HG02973 (cell line): ENCODE results near the gene GRPEL2.
A peak's percentile ranks its signal among the peaks of the same experiment; 100 is the strongest.

Source experiments
- ATAC-seq: cut with Tn5 transposase; IDR thresholded peaks from one replicate; pipeline ENCODE4 v1.9.1; 2021; ENCODE audit warnings: moderate library complexity; ENCODE audit not compliant: unreplicated experiment

GRPEL2 gene, protein sequence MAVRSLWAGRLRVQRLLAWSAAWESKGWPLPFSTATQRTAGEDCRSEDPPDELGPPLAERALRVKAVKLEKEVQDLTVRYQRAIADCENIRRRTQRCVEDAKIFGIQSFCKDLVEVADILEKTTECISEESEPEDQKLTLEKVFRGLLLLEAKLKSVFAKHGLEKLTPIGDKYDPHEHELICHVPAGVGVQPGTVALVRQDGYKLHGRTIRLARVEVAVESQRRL

DNA sequence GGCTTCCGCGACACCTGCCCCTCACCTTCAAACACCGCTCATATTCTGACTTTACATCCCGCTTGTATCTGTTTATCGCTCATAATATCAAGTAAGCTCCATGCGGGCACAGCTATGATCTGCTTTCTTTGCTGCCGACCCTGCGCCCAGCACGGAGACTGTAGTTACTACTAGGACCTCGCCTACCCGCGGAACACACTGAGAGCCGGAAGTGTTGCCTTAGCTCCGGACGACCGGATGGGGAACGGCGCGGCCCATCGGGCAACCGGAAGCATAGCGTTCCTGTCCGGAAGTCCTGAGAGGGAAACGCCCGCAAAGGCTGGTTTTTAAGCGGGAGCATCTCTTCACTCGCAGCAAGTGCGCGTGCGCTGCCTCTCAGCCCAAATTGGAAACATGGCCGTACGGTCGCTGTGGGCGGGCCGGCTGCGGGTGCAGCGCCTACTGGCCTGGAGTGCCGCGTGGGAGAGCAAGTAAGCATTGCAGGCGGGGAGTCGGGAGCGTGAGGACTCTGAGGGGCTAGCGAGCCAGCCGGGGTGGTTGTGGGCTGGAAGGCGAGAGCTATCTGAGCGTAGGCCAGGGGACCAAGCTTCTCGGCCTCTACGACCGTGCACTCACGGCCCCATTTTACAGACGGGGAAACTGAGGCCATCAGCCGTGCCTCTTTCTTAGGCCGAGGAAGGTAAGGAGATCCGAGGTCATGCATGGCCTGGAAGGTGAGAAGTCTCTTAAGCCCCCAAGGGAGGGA lies at the start of gene GRPEL2:
GRPEL2 (plus strand) TSS at position 353 of the 745 bp plus-strand sequence; CDS start at position 394, 41 bp downstream.
- ATAC-seq, result peak; percentile 97

DNA sequence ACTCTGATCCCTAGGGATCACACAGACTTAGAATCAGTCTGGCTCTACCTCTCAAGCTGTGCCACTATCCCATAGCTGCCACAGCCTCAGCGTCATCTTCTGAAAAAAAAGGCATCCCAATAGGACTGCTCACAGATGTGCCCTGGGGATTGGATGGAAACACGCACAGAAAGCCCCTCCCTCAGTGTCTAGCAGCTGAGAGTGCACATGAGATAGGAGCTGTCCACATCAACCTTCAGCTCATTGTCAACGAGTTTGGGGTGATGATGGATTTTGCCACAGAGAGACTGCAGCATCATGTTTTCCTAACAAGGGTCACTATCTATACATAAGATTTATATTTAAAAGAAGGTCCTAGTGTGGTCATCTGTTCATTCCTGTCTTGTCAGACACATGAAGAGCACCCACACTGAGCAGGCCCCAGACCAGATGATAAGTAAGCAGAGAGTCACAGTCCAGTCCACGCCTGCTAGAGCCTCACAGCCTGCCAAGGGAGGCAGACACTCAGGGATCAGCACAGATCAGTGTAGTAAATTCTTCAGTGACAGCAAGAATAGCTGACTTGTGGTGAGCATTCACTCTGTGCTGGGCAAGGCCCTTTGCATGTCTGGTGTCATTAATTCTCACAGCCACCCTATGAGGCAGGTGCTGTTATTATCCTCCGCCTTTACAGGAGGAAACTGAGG lies 47.8 kb upstream of the GRPEL2 start:
- no peak for ATAC-seq

DNA sequence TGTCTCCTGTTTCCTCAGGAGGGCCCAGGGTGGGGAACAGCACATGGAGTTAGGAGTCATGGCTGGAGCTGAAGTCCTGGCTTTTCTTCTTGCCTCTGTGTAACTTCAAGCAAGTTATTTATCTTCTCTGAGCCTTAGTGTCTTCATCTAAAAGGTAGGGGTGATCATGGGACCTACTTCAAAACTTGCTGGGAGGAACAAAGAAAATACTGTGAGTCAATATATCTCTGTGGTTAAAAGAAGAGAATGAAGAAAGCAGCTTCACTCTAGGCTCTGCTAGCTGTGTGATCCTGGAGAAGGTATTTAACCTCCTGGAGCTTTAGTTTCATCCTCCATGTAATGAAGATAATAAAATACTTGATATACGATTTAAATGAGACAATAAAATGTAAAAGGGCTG lies 47.1 kb upstream of the GRPEL2 start:
- ATAC-seq, result no peak

DNA sequence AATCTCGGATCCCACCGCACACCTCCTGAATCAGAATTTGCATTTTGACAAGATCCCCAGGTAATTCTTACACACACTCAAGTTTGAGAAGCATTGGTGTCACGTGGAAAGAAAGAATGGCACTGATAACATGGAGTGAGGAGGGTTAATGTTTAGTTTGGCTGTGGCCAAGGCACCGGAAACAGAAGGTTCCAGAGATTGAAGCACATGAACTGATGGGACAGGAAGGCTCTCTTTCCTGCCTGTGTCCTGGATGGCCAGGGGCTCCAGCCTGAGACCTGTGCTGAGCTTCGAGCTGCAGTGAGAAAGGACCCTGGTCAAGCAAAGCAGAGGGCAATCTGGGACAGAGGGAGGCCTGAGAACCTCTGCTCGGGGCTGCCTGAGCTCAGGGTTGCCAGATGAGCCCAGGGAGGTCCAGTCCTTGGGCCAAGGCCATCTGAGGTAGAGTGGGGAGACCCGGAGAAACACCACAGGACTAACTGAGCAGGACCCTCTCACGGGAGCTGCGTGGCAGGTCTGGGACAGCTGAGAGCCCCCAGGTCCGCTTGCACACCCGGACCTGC lies 46.4 kb upstream of the GRPEL2 start:
- no peak for ATAC-seq

DNA sequence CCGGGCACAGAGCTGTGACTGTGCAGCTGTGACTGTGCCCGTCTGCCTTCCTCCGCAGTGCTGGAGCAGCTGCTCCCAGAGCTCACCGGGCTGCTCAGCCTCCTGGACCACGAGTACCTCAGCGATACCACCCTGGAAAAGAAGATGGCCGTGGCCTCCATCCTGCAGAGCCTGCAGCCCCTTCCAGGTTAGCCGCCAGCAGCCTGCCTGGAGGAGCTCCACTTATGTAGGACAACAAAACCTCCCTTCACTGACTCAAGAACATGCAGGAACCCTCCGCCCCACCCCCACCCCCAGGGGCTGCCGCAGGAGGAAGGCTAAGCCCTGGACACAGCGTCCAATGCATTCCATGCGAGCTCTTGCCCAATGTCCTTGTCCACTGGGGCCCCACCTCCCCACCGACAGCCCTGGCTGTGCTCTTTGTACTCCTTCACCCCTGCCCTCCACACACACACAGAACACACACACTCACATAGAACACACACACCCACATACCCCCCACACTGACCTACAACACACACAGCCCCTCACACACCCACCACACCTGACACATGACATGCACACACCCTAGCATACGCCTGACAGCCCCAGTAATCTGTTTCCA lies 45.7 kb upstream of the GRPEL2 start:
- no peak for ATAC-seq

DNA sequence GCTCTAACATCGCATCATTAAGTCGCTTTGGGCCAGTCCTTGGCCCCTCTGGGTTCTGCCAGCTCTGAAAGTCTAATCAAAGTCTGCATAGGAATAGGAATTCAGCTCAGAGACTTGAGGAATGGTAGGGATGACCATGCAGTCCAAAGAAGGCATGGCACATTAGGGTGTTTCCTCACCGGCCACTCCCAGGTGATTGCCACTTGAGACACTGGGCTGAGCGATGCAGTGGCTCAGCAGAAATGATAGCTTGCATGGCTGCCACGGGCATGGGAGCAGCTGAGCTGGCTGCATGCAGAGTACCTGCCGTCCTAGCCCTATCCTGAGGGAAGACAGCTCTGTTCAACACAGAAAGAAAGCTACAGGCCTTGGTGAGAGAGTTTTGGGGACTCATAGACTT lies 44.9 kb upstream of the GRPEL2 start:
- no peak for ATAC-seq

DNA sequence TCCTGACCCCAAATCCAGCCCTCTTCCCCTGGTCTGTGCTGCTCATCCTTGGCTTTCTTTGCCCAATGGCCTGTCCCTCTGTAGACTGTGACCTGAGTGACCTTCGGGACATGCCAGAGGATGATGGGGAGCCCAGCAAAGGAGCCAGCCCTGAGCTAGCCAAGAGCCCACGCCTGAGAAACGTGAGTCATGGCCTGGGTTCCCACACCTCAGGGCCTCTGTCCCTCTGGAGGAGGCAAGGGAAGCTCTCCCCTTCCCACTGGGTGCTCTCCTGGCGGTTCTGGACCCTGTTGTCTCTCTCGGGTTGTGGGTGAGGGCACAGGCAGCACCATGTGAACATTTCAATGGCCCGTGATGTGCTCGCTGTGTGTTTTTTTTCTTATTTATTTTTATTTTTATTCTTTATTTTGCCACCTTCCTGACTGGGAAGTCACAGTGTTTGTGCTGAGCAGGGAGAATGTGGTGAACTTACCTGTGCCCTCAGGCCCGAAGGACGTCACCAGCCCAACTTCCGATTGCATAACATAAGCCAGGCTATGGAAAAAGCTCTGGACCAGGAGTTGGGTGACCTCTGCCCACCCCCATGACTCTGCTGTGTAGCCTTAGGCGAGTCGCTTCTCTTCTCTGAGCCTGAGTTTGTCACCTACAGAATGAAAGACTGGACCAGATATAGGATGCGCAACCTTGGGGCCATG lies 44.1 kb upstream of the GRPEL2 start:
- no peak for ATAC-seq

DNA sequence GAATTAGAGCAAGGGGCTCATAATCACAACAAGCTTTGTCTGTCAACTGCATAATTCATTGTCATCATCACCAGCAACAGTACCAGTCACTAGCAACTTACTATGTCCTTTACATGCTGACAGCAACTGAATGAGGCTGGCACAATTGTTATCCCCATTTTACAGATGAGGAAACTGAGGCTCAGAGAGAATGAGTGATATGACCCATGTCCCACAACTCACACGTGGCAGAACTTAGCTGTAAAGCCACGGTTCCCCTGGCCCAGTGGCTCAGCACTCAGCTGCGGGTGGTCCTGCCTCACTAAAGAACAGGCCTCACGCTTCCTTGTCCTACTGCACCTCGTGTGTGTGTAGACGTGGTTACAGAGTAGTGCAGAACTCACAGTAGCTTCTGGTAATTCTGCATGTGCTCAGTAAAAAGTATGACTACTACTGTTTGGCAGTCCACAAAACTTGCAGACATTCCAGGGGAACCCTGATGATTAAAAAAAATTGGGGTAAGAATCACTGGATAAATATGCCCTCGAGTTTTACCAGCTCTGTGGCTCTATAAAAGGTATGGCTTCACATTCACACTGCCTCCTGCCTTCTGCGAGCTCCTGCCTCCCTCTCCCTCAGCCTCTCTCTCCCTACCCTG lies 43.4 kb upstream of the GRPEL2 start:
- ATAC-seq, result no peak

DNA sequence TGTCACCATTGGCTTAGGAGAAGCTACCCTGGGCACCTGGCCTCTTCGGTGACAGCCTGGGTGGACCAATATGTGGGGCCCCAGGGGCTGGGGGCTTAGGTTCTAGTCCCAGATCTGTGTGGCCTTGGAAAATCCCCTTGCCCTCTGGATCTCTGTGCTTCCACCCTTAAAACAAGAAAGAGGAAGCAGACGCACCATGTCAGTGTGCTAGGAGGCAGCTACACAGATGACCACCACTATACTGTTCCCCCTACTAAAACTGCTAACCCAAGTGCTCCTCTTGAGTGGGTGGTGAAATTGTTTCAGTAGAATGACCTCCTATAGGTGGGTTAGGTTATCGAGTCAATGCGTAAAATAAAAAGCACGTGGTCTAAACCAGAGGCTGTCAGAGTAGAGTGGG lies 42.7 kb upstream of the GRPEL2 start:
- no peak for ATAC-seq

DNA sequence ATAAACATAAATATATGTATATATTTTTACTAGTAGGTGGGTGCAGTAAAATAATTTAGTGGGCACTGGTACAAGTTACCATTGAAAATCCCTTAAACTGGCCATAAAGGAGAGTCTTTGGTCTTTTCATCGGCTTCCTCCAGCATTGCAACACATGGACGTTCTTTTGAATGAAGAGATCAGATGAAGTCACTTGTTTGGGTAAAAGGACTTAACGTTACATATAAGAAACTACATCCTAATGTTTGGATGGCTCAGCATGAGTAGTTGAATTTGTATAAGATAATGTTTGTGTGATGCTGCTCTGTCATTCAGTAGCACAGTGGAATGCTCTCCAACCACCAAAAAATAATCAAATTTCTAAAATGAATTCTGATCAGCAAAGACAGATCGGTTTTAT lies 42.1 kb upstream of the GRPEL2 start:
- no peak for ATAC-seq

DNA sequence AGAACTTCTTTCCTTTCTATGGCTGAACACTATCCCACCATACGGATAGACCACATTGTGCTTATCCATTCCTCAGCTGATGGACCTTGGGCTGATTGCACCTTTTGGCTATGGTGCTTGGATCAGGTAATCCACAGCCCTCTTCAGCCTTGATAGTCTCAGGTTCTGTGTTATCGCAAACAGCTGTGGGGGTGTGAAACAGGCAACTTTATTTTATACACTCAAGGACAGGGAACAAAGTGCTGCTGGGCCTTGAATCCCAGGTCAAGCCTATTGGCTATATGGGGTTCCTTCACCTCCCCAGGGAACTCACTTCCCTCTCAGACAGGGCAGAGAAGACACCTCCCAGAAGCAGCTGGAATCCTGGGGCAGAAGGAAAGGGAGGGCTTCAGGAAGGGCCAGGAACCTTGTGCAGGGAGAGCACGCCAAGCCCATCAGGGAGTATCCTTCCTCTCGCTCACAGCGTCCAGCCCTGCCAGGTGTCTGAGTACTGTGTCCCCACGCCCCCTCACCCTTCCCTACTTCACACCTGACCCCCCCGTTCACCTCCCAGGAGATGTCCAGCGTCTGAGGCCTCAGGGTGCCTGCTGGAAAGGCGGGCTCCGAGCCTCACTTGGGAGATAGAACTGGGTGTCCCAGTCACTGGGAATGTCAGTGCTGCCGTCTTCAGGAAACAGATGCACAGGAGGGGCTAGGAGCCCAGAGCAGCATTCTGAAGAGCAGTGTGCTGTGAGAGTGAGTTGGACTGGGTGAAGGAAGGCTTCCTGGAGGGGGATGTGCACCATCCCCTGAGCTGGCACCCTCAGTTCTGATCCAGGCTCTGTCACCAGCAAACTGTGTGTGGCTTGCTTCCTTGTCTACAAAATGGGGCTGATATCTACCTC lies 40.9 kb upstream of the GRPEL2 start:
- ATAC-seq, result no peak

DNA sequence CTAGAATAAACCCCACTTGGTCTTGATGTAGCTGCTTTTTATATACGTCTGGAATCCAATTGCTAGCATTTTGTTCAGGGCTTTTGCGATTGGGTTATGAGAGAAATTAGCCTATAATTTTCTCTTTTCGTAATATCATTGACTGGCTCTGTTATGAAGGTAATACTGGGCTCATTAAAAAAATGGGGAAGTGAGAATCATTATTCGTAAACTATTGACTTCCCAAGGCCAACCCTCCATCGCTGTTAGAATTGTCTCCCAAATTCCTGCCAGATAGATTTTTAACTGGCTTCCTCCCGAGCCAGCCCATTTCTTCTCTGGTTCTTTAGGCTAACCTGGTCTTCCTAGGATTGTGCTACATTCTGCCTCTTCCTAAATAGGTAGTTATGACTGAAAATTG lies 35.9 kb upstream of the GRPEL2 start:
- no peak for ATAC-seq

DNA sequence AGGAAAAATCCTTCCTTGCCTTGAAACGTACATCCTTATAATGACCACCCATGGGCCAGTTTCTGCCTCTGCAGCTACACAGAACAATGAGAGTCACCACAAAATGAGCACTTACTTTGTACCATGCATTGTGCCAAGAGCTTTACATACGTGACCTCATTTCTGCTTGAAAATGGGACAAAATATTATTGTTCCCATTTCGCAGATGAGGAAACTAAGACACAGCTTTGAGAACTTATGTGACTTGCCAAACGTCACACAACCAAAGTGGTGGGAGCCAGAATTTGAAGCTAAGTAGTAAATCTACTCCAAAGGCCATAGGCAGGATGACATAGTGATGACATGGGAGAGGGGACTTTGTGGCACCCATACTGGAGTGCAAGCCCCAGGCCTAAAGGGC lies 34.8 kb upstream of the GRPEL2 start:
- no peak for ATAC-seq

DNA sequence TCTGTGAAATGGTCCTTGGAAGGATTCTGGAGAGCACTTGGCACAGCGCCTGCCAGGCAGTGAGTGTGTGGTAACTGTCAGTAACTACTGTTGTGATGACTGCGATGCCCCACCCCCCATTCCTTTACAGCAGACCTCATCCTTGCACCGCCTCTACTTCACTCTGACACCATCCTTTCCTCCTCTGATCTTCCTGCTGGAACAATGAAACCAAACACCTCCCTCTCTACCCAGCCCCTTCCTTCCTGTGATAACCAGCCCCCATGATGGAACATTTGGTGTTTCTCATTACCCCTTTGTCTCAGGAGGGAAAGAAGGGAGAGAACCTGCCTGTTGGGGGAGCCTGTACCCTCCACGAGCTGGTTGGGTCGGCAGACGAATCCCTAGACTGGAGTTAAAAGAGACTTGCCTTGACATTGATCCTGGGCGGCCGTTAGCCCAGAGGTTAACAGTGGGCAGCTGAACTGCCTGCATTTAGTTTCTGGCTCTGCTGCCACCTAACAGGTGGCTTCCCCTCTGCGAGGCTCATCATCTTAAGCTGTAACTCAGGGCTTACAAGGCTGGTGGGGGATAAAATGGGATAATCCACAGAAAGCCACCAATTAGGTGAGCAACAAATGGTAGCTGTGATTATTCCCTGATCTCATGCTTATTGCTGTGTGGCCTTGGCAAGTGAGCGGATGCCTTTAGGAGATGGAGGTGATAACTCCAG lies 34.2 kb upstream of the GRPEL2 start:
- no peak for ATAC-seq

DNA sequence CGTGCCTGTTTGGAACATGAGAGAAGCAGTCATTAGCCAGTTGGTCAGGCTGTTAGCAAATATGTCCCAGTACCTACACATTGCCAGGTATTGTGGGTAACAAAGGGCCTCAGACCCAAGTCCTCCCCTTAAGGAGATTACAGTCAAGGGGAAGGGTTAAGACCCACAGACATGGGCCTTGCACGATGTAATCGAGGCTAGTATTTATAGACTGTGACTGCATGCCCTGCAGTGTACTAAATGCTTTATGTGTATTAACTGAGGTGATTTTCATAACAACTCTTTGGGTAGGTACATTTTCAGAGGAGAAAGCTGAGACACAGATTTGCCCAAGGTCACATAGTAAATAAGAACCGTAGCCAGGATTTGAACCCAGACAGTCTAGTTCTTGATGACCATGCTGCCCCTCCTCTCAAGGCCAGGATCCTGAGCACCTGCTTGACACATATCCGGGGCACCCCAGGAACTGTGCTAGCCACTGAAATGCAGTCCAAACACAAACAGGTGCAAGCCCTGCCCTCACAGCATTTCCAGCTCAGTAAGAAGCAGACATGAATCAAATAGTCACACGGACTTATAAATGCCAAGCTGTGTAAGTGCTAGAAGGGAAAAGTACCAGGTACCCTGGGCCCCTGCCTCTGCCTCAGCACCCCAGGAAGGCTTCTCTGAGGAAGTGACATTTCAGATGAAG lies 32.0 kb upstream of the GRPEL2 start:
- ATAC-seq, result no peak

DNA sequence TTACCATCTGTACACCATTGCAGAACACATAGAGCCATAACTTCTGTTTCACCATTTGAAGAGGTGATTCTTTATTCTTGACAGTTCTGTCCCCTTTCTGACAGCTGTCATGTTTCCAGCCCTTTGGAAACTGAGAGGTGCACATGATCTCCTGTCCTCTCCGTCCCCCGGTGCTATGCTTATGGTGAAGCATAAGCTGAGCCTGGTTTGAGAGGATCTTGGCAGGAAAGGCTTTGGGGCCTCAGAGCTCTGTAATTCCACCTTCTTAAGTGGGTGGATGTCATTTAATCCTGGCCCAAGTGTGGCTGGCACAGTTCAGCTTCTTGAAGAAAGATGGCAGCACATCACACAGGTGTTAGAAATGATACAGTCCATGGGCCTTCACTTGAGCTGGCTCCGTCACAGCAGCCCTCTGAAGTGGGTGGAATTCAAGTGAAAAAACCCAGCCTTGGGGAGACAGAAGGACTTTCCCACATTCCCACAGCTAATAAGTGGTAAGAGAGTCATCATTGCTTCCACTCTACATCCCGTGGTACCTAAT lies 30.7 kb upstream of the GRPEL2 start:
- no peak for ATAC-seq

DNA sequence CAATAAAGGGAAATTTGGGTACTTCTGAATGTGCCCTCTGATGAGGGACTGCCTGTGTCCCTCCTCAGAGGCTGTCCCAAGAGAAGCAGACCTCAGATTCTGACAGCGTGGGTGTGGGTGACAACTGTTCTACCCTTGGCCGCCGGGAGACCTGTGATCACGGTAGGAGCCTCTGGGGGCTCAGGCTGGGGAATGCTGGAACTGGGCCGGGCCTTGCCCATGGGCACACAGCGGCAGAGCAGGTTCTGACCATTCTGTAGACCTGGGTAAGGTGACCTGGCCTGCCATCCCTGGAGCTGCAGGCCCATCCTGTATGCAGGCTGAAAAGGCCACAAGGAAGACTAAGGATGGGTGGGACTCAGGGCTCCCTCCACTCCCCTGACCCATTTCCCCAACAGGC lies 29.5 kb upstream of the GRPEL2 start:
- ATAC-seq, result no peak
